Activated T-helper 1 cell treated with anti-CD3 and anti-CD28 coated beads, Interleukin-12 subunit alpha, Interleukin-12 subunit beta, Interleukin-2, Interleukin-4 antibody, amounts not matched to agents 30 ng/mL and 10 ng/mL and 1 ng/mL, durations not matched to agents 14 hours and 24 hours and 36 hours (primary cell): ENCODE measurements around the gene TADA1. TPM values are rescaled to one million over a fixed set of nuclear protein-coding genes. Genes with fewer than 3 reads are reported as not detected.

Source experiments
- DNase-seq: peaks from one replicate; pipeline ENCODE4 v3.0.0; 2021; ENCODE audit warnings: low spot score
- H3K27ac Mint-ChIP-seq: one replicate; pipeline ENCODE4 v1.8.0; 2021; ENCODE audit warnings: mild to moderate bottlenecking, mixed read lengths
- H3K27me3 Mint-ChIP-seq: one replicate; pipeline ENCODE4 v1.8.0; 2022; ENCODE audit warnings: mild to moderate bottlenecking, moderate library complexity, mixed read lengths; ENCODE audit not compliant: insufficient read depth
- H3K36me3 Mint-ChIP-seq: one replicate; pipeline ENCODE4 v1.8.0; 2021; ENCODE audit warnings: low read depth, mixed read lengths
- H3K4me1 Mint-ChIP-seq: one replicate; pipeline ENCODE4 v1.8.0; 2021; ENCODE audit warnings: low read depth, mixed read lengths
- H3K4me3 Mint-ChIP-seq: one replicate; pipeline ENCODE4 v1.8.0; 2021; ENCODE audit warnings: mild to moderate bottlenecking, moderate library complexity, mixed read lengths
- H3K9me3 Mint-ChIP-seq: one replicate; pipeline ENCODE4 v1.8.0; 2021; ENCODE audit warnings: mixed read lengths
- intact Hi-C: fragments of 100-400 bp; cut with micrococcal nuclease; formaldehyde crosslinking; loops from one replicate; pipeline ENCODE4 v1.15.1; 2024
- total RNA-seq: library from RNA; stranded (reverse); gene quantifications from 2 replicates; pipeline ENCODE4 v1.2.3, GENCODE V29; 2022

The TADA1 gene
- total RNA-seq, 1 donor from 2014 or later, result 15.6 TPM

- peaks cover 6% of the 10 kb centered on the region for H3K27me3 Mint-ChIP-seq
- H3K4me1 Mint-ChIP-seq, result peaks cover 33% of the 10 kb centered on the region
- H3K36me3 Mint-ChIP-seq, result peaks cover 1% of the 10 kb centered on the region
- DNase-seq, result no peak
- no peak overlapping the region for H3K27ac Mint-ChIP-seq
- H3K9me3 Mint-ChIP-seq, result peaks cover 7% of the 10 kb centered on the region
- H3K4me3 Mint-ChIP-seq, result no peak overlapping the region
- intact Hi-C loops, result loop anchor here (10.0 kb wide), 1 partner anchor 537 kb away; no protein-coding TSS in a partner anchor
These were observed 31.7 kb upstream of the TADA1 start for GRCh38 chr1:166907763-166908162.

GRCh38 chr1:166907051-166907450 lies 31.0 kb upstream of the TADA1 start:
- no peak overlapping the region for H3K4me3 Mint-ChIP-seq

DNA sequence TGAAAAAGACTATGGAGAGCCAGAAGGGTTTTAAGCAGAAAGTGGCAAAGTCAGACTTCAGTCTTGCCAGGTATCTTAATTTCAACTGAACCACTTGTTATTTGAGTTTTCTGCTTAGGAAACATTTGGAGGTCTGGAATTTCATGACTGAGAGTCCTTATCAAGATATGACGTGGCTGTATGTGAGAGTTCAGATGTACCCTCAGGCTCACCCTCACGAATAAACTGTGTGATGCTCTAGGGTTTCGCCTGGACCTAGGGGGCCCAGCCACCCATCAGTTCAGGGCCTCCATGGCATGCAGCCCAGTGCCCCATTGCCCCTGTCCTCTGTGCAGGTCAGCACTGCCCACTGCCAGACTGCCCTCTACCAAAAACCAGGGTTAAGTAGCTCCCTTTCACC lies 30.6 kb upstream of the TADA1 start:
- Mint-ChIP-seq H3K4me1 (peaks cover 37% of the 10 kb centered on the region), H3K9me3 (peaks cover 7% of the 10 kb centered on the region), H3K27me3 (peaks cover 2% of the 10 kb centered on the region), H3K27ac (no peak overlapping the region), H3K4me3 (no peak overlapping the region), H3K36me3 (no peaks in the 10 kb centered on the region)
- no peak for DNase-seq
- intact Hi-C loops, result loop anchor here (1.0 to 10.0 kb wide), 3 partner anchors 30 to 538 kb away; partner anchors contain the start of gene TADA1

More at GRCh38 chr1:166907051-166907450, 31.0 kb upstream of the TADA1 start:
- Mint-ChIP-seq H3K36me3 (no peaks in the 10 kb centered on the region), H3K9me3 (peaks cover 7% of the 10 kb centered on the region), H3K4me1 (peaks cover 37% of the 10 kb centered on the region), H3K27ac (no peak overlapping the region), H3K27me3 (peaks cover 4% of the 10 kb centered on the region)
- no peak for DNase-seq
- intact Hi-C loops, result loop anchor here (10.0 kb wide), 1 partner anchor 538 kb away; no protein-coding TSS in a partner anchor

GRCh38 chr1:166905900-166906299 lies 29.8 kb upstream of the TADA1 start:
- no peaks in the 10 kb centered on the region for H3K36me3 Mint-ChIP-seq
- peaks cover 35% of the 10 kb centered on the region for H3K4me1 Mint-ChIP-seq
- peak overlapping the region; percentile 74 for H3K27ac Mint-ChIP-seq

GRCh38 chr1:166905136-166905535 lies 29.1 kb upstream of the TADA1 start:
- no peak for DNase-seq
- Mint-ChIP-seq H3K4me3 (no peak overlapping the region), H3K27ac (no peak overlapping the region), H3K27me3 (peaks cover 4% of the 10 kb centered on the region), H3K36me3 (no peaks in the 10 kb centered on the region), H3K4me1 (peaks cover 29% of the 10 kb centered on the region), H3K9me3 (no peaks in the 10 kb centered on the region)
- intact Hi-C loops, result loop anchor here (10.0 kb wide), 1 partner anchor 540 kb away; no protein-coding TSS in a partner anchor

More at GRCh38 chr1:166905900-166906299, 29.8 kb upstream of the TADA1 start:
- Mint-ChIP-seq H3K4me3 (peak overlapping the region; percentile 53), H3K27me3 (peaks cover 2% of the 10 kb centered on the region), H3K9me3 (no peaks in the 10 kb centered on the region)
- intact Hi-C loops, result loop anchor here (1.0 to 10.0 kb wide), 3 partner anchors 30 to 539 kb away; partner anchors contain the start of gene TADA1
- DNase-seq, result peak; percentile 9

DNA sequence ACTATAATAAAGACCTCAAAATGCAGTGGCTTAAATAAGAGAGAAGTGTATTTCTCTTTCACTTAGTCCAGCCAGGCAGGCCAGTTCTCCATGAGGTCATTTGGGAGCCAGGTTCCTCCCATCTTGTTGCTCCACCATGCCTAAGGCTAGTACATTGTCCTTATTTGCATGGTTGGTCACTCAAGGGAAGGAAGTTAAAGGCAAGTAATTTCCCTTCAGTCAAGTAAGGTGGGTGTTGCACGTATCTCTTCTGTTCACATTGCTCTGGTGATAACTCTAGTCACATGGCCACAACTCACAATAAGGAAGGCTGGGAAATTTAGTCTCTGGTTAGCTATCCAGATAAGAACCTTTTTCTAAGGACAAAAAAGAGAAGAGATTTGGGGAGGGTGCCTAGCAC lies 27.2 kb upstream of the TADA1 start:
- Mint-ChIP-seq H3K9me3 (peaks cover 4% of the 10 kb centered on the region), H3K4me1 (peaks cover 29% of the 10 kb centered on the region), H3K27me3 (peaks cover 12% of the 10 kb centered on the region), H3K4me3 (no peak overlapping the region), H3K36me3 (no peaks in the 10 kb centered on the region), H3K27ac (no peak overlapping the region)
- intact Hi-C loops, result loop anchor here (10.0 kb wide), 1 partner anchor 542 kb away; no protein-coding TSS in a partner anchor
- DNase-seq, result no peak

DNA sequence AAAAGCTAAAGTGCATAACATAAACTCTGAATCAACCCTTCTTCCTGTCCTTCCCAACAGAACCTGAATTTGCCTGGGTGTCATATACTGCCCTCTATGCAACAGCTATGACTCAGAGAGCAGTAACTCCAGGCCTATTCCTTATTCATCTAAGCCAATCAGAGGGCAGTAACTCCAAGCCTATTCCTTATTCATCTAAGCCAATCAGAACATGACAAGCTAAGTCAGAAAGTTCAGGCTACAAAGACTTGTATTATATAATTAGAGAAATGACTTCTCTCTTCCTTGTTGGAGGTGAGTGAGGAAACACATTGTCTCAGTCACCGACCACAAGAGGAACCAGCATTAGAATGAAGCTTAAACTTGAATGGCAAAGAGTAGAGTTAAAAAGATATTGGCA lies 26.2 kb upstream of the TADA1 start:
- peaks cover 29% of the 10 kb centered on the region for H3K4me1 Mint-ChIP-seq
- intact Hi-C loops, result loop anchor here (10.0 kb wide), 1 partner anchor 543 kb away; no protein-coding TSS in a partner anchor
- H3K36me3 Mint-ChIP-seq, result no peaks in the 10 kb centered on the region
- no peak overlapping the region for H3K27ac Mint-ChIP-seq
- no peak for DNase-seq
- H3K9me3 Mint-ChIP-seq, result peaks cover 10% of the 10 kb centered on the region
- H3K27me3 Mint-ChIP-seq, result peaks cover 12% of the 10 kb centered on the region
- H3K4me3 Mint-ChIP-seq, result no peak overlapping the region

GRCh38 chr1:166900987-166901386 lies 24.9 kb upstream of the TADA1 start:
- DNase-seq, result no peak
- no peak overlapping the region for H3K27ac Mint-ChIP-seq
- peaks cover 20% of the 10 kb centered on the region for H3K4me1 Mint-ChIP-seq
- no peak overlapping the region for H3K4me3 Mint-ChIP-seq
- H3K9me3 Mint-ChIP-seq, result peaks cover 15% of the 10 kb centered on the region
- intact Hi-C loops, result loop anchor here (10.0 kb wide), 1 partner anchor 544 kb away; no protein-coding TSS in a partner anchor
- H3K27me3 Mint-ChIP-seq, result peaks cover 16% of the 10 kb centered on the region
- H3K36me3 Mint-ChIP-seq, result peaks cover 1% of the 10 kb centered on the region

- DNase-seq, result no peak
- H3K27me3 Mint-ChIP-seq, result peaks cover 21% of the 10 kb centered on the region
- H3K4me3 Mint-ChIP-seq, result no peak overlapping the region
- H3K4me1 Mint-ChIP-seq, result peaks cover 10% of the 10 kb centered on the region
- peaks cover 1% of the 10 kb centered on the region for H3K36me3 Mint-ChIP-seq
- peaks cover 15% of the 10 kb centered on the region for H3K9me3 Mint-ChIP-seq
- H3K27ac Mint-ChIP-seq, result no peak overlapping the region
- intact Hi-C loops, result loop anchor here (10.0 kb wide), 1 partner anchor 545 kb away; no protein-coding TSS in a partner anchor
These were observed 23.7 kb upstream of the TADA1 start for GRCh38 chr1:166899769-166900168.

DNA sequence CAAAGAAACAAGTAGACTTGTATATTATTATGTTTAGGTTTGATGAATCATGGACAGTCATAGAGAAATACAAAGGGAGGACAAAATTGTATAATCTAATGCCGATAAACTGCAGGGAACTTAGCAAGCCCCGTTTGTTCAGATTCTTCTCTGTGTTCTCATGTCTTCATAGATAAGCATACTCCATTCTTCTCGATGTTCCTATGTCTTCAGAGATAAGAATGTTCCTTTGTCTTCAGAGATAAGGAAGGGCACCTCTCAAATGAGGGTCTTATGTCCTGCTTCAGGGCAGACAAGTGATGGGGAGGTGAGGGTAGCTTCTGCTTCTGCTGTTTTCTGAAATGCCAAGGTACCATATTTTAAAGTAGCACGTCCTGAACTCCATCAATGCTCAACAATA lies 19.7 kb upstream of the TADA1 start:
- Mint-ChIP-seq H3K36me3 (peaks cover 1% of the 10 kb centered on the region), H3K4me1 (no peaks in the 10 kb centered on the region), H3K27me3 (peaks cover 34% of the 10 kb centered on the region), H3K4me3 (no peak overlapping the region), H3K9me3 (peaks cover 15% of the 10 kb centered on the region), H3K27ac (no peak overlapping the region)
- intact Hi-C loops, result no loop called here
- no peak for DNase-seq

DNA sequence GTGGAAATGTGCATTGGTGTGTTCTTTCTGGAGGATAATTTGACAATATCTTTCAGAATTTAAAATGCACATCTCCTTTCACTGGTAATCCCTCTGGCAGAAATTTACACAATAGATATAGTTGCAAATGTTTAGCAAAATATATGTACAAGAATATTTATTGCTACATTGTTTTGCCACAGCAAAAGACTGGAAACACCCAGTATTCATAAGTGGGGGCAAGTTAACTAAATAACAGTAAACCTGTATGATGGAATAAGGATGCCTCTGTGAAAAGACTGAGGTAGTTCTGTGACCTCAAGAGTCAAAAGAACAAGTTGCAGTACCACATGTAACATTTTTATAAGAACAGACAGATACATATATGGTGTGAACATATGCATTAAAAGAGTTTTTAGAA lies 13.7 kb upstream of the TADA1 start:
- intact Hi-C loops, result no loop called here
- H3K27me3 Mint-ChIP-seq, result peaks cover 24% of the 10 kb centered on the region
- no peak overlapping the region for H3K27ac Mint-ChIP-seq
- H3K9me3 Mint-ChIP-seq, result no peaks in the 10 kb centered on the region
- no peak overlapping the region for H3K4me3 Mint-ChIP-seq
- H3K4me1 Mint-ChIP-seq, result peaks cover 15% of the 10 kb centered on the region
- no peak for DNase-seq
- no peaks in the 10 kb centered on the region for H3K36me3 Mint-ChIP-seq

DNA sequence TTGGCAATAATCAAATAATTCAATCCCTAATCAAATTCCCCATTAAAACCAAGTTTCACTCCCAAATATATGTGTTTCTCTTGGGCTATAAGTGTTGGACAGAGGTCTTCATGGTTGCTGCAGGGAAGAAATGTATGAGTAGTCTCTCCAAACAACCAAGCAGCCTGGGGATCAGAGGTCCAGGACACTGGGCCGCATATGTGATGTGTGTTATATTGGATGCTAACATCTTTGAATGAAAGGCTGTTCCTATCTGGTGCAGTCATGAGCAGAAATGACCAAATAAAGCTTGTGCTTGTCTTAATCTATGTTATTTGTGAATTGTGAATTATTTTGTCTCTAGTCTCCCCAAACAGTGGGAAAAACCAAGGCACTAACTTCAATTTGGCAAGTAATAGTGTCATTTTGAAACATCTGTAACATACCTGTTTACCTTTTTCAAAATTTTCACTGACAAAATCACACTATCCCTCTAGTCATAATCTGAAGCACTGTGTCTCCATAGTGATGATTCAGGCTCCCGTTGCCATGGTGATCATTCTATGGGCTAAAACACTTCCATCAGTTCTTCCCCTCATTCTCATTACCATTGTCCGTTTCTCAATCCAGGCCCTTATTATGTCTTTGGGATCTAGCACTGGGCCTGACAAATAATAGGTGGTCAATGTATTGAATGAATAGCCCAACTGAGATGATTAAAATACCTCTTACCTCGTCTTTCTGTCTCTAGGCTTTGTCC lies 12.5 kb upstream of the TADA1 start:
- H3K9me3 Mint-ChIP-seq, result no peaks in the 10 kb centered on the region
- H3K4me1 Mint-ChIP-seq, result peaks cover 18% of the 10 kb centered on the region
- no peak overlapping the region for H3K27ac Mint-ChIP-seq
- no peak overlapping the region for H3K4me3 Mint-ChIP-seq
- H3K27me3 Mint-ChIP-seq, result peaks cover 22% of the 10 kb centered on the region
- intact Hi-C loops, result no loop called here
- DNase-seq, result no peak
- no peaks in the 10 kb centered on the region for H3K36me3 Mint-ChIP-seq

GRCh38 chr1:166884971-166885370 lies 8.9 kb upstream of the TADA1 start:
- Mint-ChIP-seq H3K4me1 (peaks cover 14% of the 10 kb centered on the region), H3K27me3 (peaks cover 17% of the 10 kb centered on the region), H3K27ac (no peak overlapping the region), H3K36me3 (no peaks in the 10 kb centered on the region), H3K4me3 (no peak overlapping the region), H3K9me3 (no peaks in the 10 kb centered on the region)
- intact Hi-C loops, result loop anchor here (1.0 kb wide), 1 partner anchor 174 kb away; no protein-coding TSS in a partner anchor
- no peak for DNase-seq
